GM12891 (cell line): Measurements from ENCODE around the gene UPF2.
"Not testable (repeated sequence)": the region's sequence is repeated elsewhere in the genome, so short reads cannot be mapped to it uniquely, and the experiment has no call there.

Experiments
- DNase-seq: peaks from one replicate; pipeline ENCODE4 v3.0.0; 2011; ENCODE audit warnings: low spot score; ENCODE audit not compliant: insufficient read length
- FAIRE-seq: peaks from 2 replicates; lab custom pipeline; 2011; peaks lifted over from hg19 to GRCh38; lab: Jason Lieb, UNC
- PAX5 ChIP-seq: IDR thresholded peaks from 2 replicates; pipeline ENCODE4 v1.6.1; 2011; ENCODE audit warnings: low read length, moderate library complexity, mild to moderate bottlenecking; ENCODE audit not compliant: insufficient read depth, severe bottlenecking
- POLR2A ChIP-seq: IDR thresholded peaks from 2 replicates; pipeline ENCODE4 v1.6.1; 2011; ENCODE audit warnings: low read depth, low read length, control low read depth
- POLR2AphosphoS5 ChIP-seq: IDR thresholded peaks from 2 replicates; pipeline ENCODE4 v1.6.1; 2011; ENCODE audit warnings: low read depth, low read length, control low read depth
- POU2F2 ChIP-seq: IDR thresholded peaks from 2 replicates; pipeline ENCODE4 v1.6.1; 2011; ENCODE audit warnings: low read depth, mild to moderate bottlenecking, control low read depth, low read length, moderate library complexity
- SPI1 ChIP-seq: IDR thresholded peaks from 2 replicates; pipeline ENCODE4 v1.6.1; 2011; ENCODE audit warnings: low read depth, low read length, control low read depth
- TAF1 ChIP-seq: IDR thresholded peaks from 2 replicates; pipeline ENCODE4 v1.6.1; 2011; ENCODE audit warnings: low read depth, low read length, control low read depth

Gene UPF2

GRCh38 chr10:12018438-12019282 is 23.9 kb downstream of the UPF2 start:
- no peak for FAIRE-seq
- no peak for TF ChIP-seq POLR2A
- TF ChIP-seq TAF1 = no peak
- TF ChIP-seq POLR2AphosphoS5 = no peak
- TF ChIP-seq POU2F2 = no peak
- TF ChIP-seq PAX5 = no peak
- DNase-seq = no peak

DNA sequence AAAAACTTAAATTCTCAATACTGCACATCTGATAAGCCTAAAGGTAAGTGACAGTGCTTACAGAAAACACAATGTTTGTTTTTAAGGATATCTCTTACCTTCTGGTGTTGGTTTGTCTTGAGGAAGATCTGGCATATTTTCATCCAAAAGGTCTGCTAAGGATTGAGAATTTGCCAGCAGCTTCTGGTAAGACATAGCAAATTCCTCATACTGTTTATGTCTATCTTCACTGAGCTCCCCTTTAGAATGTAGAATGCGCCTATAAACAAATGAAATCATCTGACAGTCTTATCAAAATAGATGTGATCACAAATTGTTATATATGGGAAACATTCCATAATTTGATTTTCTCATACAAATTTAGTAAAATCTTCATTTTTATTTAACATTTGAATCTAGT is 28.7 kb downstream of the UPF2 start:
- DNase-seq = no peak
- FAIRE-seq = no peak
- TF ChIP-seq TAF1 (no peak), SPI1 (no peak), PAX5 (no peak), POU2F2 (no peak), POLR2AphosphoS5 (no peak), POLR2A (no peak)

- DNase-seq, FAIRE-seq: not testable (repeated sequence)
Measured at GRCh38 chr10:12013391-12013790, 29.2 kb downstream of the UPF2 start.

DNA sequence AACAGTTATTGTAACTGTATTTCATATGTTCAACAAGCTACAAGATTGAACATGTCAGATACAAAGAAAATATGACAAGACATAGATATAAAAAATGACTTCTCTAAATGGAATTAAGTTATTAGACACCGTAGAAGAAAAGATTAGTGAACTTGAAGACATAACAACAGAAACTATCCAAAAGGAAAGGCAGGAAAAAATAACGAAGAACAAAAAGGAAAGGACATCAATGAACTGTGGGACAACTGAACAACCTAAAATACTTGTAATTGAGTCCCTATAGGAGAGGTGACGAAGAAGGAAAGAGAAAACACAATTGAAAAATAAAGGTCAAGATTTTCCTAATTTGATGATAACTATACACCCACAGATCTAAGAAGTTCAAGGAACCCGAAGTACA is 32.3 kb downstream of the UPF2 start:
- no peak for DNase-seq
- FAIRE-seq = no peak
- TF ChIP-seq SPI1 = no peak
- TF ChIP-seq POLR2A = no peak

DNA sequence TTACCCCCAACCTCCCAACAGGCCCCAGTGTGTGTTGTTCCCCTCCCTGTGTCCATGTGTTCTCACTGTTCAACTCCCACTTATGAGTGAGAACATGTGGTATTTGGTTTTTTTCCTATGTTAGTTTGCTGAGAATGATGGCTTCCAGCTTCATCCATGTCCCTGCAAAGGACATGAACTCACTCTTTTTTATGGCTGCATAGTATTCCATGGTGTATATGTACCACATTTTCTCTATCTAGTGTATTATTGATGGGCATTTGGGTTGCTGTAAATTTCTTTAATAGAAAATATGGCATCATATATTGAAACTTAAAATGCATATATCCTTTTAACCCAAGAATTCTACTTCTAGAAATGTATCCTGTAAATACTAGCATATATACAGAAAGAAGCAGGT is 33.8 kb downstream of the UPF2 start:
- DNase-seq, FAIRE-seq: not testable (repeated sequence)

DNA sequence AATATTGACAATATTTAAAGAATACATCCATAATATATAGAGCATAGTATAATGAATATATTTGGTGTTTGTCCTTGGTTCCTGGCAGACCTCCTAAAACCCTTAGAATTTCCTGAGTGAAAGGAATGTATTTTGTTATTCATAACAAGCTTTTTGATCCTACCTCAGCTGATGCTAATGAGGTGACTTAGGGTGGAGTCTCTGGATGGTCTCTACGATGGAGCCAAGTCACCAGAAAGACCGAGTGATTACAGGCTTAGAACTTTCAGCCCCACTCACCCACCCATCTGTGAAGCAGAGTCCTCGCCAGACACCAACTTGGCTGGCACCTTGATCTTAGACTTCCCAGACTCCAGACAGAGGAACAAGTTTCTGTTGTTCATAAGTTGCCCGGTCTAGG is 35.9 kb downstream of the UPF2 start:
- no peak for DNase-seq
- no peak for FAIRE-seq
- TF ChIP-seq POLR2A (no peak), TAF1 (no peak)

GRCh38 chr10:11993834-11994468 is 48.7 kb downstream of the UPF2 start:
- no peak for TF ChIP-seq POU2F2
- peak; percentile 66 for TF ChIP-seq SPI1
- peak; percentile 23 for FAIRE-seq
- no peak for DNase-seq

DNA sequence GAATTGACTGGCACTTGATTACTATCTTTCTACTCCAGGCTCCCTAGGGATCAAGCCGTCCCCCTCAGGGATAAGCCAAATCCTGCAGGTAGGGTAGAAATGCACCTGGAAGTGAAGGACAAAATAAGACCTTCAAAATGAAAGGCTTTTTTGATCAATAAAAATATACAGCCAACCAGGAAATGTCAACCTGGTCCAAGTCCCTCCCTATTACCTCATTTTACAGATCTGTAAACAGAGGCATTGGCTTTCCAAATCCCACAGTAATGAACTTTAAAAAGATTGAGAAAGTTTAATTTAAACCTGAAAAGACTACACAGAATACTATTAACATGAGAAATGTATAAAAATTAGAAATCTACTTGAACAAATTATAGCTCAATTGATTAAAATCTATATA is 53.7 kb downstream of the UPF2 start:
- TF ChIP-seq POLR2A (no peak), PAX5 (no peak), TAF1 (no peak), POLR2AphosphoS5 (no peak), POU2F2 (no peak), SPI1 (no peak)
- FAIRE-seq (no peak), DNase-seq (no peak)

DNA sequence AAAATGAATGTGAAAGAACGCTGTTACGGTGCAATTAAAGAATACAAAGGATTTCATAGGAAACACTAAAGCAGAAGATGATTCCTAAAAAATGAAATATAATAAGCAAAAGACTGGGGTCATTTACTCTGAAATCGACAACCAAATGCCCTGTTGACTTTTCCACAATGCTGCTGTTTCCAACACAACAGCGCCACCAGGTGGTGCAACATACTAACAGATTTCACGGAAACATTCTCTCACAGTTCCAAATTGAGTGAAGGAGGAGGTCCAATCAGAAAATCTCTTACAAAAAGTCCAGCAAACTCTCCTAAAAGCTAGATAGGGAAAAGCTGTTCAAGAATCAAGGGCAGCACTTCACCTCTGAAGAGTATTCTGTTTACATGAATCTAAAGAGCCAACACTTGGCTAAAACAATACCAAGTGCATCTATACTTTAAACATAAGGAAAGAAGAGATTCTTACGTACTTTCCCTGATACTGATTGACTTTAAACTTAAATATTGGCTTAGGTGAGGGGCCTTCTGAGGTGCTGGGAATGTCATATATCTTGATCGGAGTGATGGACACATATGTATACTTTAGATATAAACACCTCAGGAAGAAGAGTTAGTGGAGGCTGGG is 55.9 kb downstream of the UPF2 start:
- FAIRE-seq = peak; percentile 84
- TF ChIP-seq POLR2AphosphoS5 (no peak), POLR2A (no peak), POU2F2 (no peak), SPI1 (no peak), PAX5 (no peak), TAF1 (no peak)
- peak; percentile 18 for DNase-seq

- TF ChIP-seq POLR2AphosphoS5 = no peak
- no peak for TF ChIP-seq PAX5
- no peak for TF ChIP-seq POU2F2
- TF ChIP-seq POLR2A = no peak
- TF ChIP-seq TAF1 = no peak
- TF ChIP-seq SPI1 = no peak
- FAIRE-seq (no peak), DNase-seq (no peak)
Measured at GRCh38 chr10:11982253-11982652, 60.4 kb downstream of the UPF2 start.

GRCh38 chr10:11975795-11976194 is 66.8 kb downstream of the UPF2 start:
- no peak for DNase-seq
- FAIRE-seq = no peak
- TF ChIP-seq PAX5 = no peak
- no peak for TF ChIP-seq SPI1
- no peak for TF ChIP-seq TAF1
- TF ChIP-seq POLR2AphosphoS5 = no peak
- no peak for TF ChIP-seq POLR2A
- TF ChIP-seq POU2F2 = no peak

DNA sequence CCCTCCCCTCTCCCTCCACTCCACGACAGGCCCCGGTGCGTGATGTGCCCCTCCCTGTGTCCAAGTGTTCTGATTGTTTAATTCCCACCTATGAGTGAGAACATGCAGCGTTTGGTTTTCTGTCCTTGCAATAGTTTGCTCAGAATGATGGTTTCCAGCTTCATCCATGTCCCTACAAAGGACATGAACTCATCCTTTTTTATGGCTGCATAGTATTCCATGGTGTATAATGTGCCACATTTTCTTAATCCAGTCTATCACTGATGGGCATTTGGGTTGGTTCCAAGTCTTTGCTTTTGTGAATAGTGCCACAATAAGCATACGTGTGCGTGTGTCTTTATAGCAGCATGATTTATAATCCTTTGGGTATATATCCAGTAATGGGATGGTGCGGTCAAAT is 70.1 kb downstream of the UPF2 start:
- FAIRE-seq, DNase-seq: not testable (repeated sequence)
